22Rv1 (cell line): ENCODE results near the gene MRGPRD.

Experiments used
- H3K27ac ChIP-seq: fragments of 450-650 bp; 2 replicates; pipeline ENCODE4 v1.5.1; 2017
- CTCF ChIP-seq: fragments of 450-650 bp; IDR thresholded peaks from 2 replicates; pipeline ENCODE4 v1.5.1; 2017; ENCODE audit warnings: mild to moderate bottlenecking
- ZFX ChIP-seq: fragments of 450-650 bp; IDR thresholded peaks from 2 replicates; pipeline ENCODE4 v1.6.1; 2017; ENCODE audit warnings: antibody characterized with exemption, borderline replicate concordance

MRGPRD gene

DNA sequence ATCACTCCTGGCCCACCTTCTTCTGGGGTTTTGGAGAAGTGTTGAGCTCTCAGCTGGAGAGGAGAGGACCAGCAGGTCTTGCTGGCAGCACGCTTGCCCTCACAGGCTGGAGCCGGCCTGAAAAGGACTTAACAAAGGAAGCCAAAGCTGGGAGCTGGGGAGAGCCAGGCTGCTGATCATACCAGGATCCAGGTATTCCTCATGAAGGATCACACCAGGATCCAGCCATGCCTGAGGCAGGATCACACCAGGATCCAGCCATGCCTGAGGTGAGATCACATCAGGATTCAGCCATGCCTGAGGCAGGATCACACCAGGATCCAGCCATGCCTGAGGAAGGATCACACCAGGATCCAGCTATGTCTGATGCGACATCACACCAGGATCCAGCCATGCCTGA is 17.0 kb downstream of the MRGPRD start:
- TF ChIP-seq CTCF: no peak
- TF ChIP-seq ZFX: no peak
- no peak overlapping the region for H3K27ac ChIP-seq

DNA sequence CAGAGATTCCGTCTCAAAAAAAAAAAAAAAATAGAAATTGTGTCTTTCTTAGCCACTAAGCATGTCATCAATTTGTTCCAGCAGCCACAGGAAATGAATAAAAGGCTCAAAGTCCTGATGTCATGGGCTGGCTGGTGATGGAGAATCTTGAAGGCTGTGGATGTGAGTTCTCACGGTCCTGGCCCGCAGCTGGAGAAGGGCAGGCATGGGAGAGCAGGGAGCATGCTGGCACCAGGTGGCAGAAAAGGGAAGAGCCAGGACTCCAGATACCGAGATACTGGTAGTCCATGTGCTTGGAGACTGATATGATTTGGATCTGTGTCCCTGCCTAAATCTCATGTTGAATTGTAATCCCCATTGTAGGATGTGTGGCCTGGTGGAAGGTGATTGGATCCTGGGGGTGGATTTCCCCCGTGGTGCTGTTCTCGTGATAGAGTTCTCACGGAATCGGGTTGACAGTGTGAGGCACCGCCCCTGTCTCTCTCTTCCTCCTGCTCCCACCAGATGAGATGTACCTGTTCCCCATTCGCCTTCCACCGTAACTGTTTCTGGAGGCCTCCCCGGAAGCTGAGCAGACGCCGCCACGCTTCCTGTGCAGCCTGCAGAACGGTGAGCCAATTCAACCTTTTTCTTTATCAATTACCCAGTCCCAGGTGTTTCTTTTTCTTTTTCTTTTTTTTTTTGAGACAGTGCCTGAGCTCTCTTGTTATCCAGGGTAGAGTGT is 18.1 kb downstream of the MRGPRD start:
- TF ChIP-seq ZFX (no peak), CTCF (no peak)
- no peak overlapping the region for H3K27ac ChIP-seq

- TF ChIP-seq ZFX (no peak), CTCF (no peak)
- H3K27ac ChIP-seq: no peak overlapping the region
Measured at GRCh38 chr11:68961245-68961644, 19.5 kb downstream of the MRGPRD start.

DNA sequence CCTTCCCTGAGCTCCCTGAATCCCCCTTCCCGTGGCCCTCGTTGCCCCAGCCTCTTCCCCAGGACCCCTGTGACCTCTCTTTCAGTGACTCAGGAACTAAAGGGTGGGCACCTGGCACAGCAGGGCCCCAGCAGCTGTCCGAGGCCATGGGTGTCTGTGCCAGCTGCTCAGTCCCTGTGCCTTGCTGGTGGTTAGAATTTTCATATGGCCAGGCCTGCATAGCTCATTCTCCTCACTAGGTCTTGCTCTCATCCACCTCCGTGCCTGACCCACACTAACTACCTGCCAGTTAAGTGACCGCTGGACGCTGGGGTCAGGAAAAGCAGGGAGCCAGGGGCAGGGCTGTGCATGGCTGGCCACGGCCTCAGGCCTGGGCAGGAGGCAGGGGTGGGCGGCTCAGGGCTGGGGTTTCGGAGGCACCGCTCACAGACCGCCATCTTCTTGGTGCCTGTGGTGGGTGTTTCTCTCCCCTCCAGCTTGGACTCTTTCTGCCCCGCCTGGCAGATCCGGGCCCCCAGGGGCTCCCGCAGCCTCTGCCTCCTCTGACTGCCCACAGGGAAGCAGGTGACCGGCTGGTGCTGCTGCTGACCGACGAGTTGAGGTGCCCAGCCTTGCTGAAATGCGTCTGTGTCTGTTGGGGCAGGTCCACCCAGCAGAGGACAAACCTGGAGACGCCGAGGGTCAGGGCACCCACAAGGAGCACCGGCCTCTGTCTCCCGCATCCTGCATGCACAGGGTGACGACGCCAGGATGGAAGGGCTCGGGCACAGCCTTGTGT is 20.3 kb downstream of the MRGPRD start:
- TF ChIP-seq CTCF (no peak), ZFX (no peak)
- no peak overlapping the region for H3K27ac ChIP-seq

DNA sequence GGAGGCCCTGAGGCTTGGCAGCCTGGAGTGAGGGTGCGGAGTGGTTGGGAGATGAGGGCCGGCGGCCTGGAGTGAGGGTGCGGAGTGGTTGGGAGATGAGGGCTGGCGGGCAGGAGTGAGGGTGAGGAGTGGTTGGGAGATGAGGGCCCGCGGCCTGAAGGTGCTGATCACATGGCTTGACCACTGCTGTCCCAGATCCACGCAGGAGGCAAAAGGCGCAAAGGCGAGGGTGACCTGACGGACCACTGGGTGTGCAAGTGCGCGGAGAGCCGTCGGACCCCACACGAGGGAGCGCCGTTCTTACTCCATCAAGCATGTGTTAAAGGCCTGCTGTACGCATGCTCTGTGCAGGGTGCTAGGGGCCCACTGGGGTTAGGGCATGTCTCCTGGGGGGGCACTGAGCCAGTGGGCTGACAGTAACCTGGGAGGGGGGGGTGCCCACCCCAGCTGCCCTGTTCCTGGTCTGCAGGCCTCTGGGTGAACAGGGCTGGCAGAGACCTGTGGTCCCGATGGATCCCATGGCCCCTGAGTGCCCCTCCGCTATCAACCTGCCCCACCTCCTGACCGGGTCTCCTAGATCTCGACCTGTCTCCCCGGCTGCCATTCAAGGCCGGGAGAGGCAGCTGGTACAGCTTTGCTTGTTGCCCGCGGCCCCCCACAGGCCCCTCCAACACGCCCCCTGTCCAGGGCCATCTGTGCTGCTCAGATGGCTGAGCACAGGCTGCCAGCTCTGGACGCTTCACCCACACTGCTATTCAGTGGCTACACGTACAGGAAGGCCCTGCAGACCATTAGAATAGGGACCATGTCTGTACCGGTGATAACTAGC is 21.1 kb downstream of the MRGPRD start:
- H3K27ac ChIP-seq: no peak overlapping the region
- TF ChIP-seq CTCF: no peak
- no peak for TF ChIP-seq ZFX

DNA sequence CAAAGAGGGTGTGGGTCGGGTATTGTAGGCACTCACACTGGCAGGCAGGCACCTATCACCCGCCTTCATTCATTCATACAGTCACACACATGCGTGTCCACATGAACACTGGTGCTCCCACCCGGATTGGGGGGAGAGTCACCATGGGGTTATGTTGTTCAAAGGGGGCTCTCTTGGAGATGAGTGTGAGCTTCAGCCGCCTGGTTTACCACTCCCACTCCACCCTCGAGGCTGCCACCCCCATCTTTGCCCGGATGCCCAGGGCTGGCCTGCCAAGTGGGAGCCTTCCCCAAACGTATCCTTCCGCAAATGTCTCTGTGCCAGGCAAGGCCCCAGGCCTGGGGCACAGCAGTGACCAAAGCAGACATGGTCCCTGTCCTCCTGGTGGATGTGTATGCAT is 22.6 kb downstream of the MRGPRD start:
- TF ChIP-seq ZFX (no peak), CTCF (no peak)
- H3K27ac ChIP-seq: no peak overlapping the region
